Testis (tissue), 2 donors: Measurements from ENCODE around the gene DUSP19.

Source experiments
- POLR2A ChIP-seq: fragments of 450-650 bp; IDR thresholded peaks from one replicate; pipeline ENCODE4 v1.6.1; 2017; ENCODE audit warnings: antibody characterized with exemption, mild to moderate bottlenecking, moderate library complexity
- TF ChIP-seq, protein P1 (sequence below), 3 experiments: fragments of 450-650 bp in 2 of 3; fragments of 200-600 bp in 1 of 3; sonication (generic) in 1 of 3; IDR thresholded peaks; one replicate each; pipeline ENCODE4 v1.5.1; 2016 to 2019; ENCODE audit warnings: antibody characterized with exemption in 3 of 3, mild to moderate bottlenecking in 2 of 3, moderate library complexity in 1 of 3

GRCh38 chr2:183078163-183078463 lies 434 bp upstream of the DUSP19 start:
- TF ChIP-seq, protein P1, sequence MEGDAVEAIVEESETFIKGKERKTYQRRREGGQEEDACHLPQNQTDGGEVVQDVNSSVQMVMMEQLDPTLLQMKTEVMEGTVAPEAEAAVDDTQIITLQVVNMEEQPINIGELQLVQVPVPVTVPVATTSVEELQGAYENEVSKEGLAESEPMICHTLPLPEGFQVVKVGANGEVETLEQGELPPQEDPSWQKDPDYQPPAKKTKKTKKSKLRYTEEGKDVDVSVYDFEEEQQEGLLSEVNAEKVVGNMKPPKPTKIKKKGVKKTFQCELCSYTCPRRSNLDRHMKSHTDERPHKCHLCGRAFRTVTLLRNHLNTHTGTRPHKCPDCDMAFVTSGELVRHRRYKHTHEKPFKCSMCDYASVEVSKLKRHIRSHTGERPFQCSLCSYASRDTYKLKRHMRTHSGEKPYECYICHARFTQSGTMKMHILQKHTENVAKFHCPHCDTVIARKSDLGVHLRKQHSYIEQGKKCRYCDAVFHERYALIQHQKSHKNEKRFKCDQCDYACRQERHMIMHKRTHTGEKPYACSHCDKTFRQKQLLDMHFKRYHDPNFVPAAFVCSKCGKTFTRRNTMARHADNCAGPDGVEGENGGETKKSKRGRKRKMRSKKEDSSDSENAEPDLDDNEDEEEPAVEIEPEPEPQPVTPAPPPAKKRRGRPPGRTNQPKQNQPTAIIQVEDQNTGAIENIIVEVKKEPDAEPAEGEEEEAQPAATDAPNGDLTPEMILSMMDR (IDR thresholded peaks at IDR 0.05) = no peak
- TF ChIP-seq POLR2A = no peak
